GM12874 (cell line): ENCODE data around the gene RFNG.

Experiments
- CTCF ChIP-seq: IDR thresholded peaks from 2 replicates; pipeline ENCODE4 v1.5.1; 2011; ENCODE audit warnings: low read depth, mild to moderate bottlenecking, control low read depth, low read length, moderate library complexity; ENCODE audit not compliant: insufficient read depth

The RFNG gene, protein sequence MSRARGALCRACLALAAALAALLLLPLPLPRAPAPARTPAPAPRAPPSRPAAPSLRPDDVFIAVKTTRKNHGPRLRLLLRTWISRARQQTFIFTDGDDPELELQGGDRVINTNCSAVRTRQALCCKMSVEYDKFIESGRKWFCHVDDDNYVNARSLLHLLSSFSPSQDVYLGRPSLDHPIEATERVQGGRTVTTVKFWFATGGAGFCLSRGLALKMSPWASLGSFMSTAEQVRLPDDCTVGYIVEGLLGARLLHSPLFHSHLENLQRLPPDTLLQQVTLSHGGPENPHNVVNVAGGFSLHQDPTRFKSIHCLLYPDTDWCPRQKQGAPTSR

DNA sequence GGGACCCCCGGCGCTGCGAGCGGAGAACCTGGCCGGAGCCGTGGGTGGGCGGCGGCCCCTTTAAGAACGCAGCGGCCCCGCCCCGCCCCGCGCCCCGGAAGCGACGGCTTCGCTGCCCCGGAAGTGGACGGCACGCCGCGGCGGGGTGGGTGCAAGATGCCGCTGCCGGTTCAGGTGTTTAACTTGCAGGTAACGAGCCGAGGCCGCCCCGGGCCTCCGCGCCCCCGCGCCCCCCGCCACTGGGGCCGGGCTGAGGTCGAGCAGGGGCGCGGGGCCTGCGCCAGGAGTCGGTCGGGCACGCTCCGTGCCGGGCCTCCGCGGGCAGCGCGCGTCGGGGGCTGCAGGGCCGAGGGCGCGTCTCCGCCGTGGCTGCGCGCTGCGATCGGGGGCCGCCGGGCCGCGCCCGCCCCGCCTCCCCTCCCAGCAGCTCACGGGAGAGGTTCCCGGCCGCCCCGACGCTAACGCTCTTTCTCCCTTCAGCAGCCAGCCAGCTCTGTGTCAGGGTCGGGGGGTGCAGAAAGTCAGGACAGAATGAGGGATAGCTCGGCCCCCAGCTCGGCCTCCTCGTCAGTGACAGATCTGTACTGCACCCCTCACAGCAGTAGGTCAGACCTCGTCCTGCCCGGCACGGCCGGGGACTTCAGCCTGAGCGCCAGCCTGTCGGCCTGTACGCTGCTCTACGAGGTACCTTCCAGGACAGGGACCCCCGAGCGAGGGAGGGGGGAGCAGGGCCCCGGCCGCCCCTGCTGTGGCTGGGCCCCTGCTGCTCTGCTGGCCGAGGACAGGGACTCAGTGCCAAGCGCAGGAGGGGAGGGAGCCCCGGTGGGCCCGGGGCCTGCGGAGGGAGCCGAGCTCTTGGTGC, at the start of gene RFNG, which contains the start of gene GPS1:
Gene RFNG (minus strand): TSS at position 36 of the 862 bp plus-strand sequence. CDS start 45 bp downstream, outside the sequence.
Gene GPS1 (plus strand): TSS at position 123 of the 862 bp plus-strand sequence. CDS start 34 bp downstream, at position 157.
- no peak for TF ChIP-seq CTCF

GRCh38 chr17:82101301-82101715, 49.7 kb upstream of the RFNG start:
- TF ChIP-seq CTCF: no peak

DNA sequence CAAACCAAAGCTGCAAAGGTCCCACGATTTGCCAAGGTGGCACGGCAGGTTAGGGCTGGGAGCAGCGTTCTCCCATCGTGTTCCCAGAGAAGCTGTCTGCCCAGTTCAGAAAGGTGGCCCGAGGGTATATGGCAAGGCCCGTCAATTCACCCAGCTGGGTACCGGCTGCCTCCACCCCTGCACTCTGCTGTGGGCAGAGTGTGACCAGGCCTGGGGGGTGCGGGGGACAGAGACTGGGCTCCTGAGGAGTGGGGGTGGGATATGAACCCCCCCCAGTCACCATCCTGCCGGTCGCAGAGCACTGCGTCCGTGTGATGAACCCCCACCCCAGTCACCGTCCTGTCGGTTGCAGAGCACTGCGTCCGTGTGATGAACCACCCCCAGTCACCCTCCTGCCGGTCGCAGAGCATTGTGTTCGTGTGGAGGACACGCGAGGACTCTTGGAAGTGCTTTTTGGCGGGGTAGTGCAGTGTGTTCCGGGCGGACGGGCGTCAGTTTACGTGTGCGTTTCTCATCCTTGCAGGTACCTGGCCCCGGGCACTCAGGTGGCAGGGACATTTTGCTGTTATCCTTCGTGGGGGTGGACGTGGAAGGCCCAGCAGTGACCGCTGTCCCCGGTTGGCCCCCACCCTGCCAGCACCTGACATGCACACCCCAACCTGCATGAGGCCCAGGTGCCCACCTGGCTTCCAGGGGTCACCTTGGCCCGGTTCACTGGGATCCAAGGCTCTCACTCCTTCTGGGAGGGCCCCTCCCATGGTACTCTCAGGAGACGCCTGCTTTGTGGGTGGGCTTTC, 49.1 kb upstream of the RFNG start:
- no peak for TF ChIP-seq CTCF

- TF ChIP-seq CTCF: no peak
Measured at GRCh38 chr17:82098939-82099763, 47.5 kb upstream of the RFNG start.

GRCh38 chr17:82098169-82098938, 46.7 kb upstream of the RFNG start, which contains the start of gene FASN:
FASN (minus strand) TSS chr17:82098236; CDS start chr17:82096445, 1,791 bp downstream.
- peak; percentile 57 for TF ChIP-seq CTCF

GRCh38 chr17:82097919-82098168, 46.2 kb upstream of the RFNG start:
- TF ChIP-seq CTCF: no peak
